ENCODE data around the gene VASH1.

- TF ChIP-seq POLR2A (IDR thresholded peaks at IDR 0.05; ENCODE audit: low read length) (no peak), ZC3H11A (IDR thresholded peaks at IDR 0.05) (no peak), NR3C1 (IDR thresholded peaks at IDR 0.05) (no peak), RNF2 (IDR thresholded peaks at IDR 0.05; ENCODE audit: borderline replicate concordance, low read depth) (no peak), CTCF (IDR thresholded peaks at IDR 0.05) (no peak), MAFK (IDR thresholded peaks at IDR 0.05; ENCODE audit: partially characterized antibody) (no peak), REST (IDR thresholded peaks at IDR 0.05) (no peak), RCOR1 (IDR thresholded peaks at IDR 0.05; ENCODE audit: low read depth, low read length) (no peak), KDM1A (IDR thresholded peaks at IDR 0.05; ENCODE audit: low read depth) (no peak), JUNB (IDR thresholded peaks at IDR 0.05) (no peak), CBX2 (IDR thresholded peaks at IDR 0.05; ENCODE audit: borderline replicate concordance, low read depth) (no peak), CHD2 (IDR thresholded peaks at IDR 0.05; ENCODE audit: low read length, partially characterized antibody) (no peak)
- TF ChIP-seq, protein P1, sequence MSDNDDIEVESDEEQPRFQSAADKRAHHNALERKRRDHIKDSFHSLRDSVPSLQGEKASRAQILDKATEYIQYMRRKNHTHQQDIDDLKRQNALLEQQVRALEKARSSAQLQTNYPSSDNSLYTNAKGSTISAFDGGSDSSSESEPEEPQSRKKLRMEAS (IDR thresholded peaks at IDR 0.05), result no peak
Observed at GRCh38 chr14:76814726-76815645, 53.7 kb downstream of the VASH1 start.
